LNCAP (cell line): ENCODE results near the gene SLC17A6.

Source experiments
- TF ChIP-seq, protein P1 (sequence below): fragments of 450-650 bp; IDR thresholded peaks from 2 replicates; pipeline ENCODE4 v1.5.1; 2017; ENCODE audit warnings: mild to moderate bottlenecking

SLC17A6 gene

DNA sequence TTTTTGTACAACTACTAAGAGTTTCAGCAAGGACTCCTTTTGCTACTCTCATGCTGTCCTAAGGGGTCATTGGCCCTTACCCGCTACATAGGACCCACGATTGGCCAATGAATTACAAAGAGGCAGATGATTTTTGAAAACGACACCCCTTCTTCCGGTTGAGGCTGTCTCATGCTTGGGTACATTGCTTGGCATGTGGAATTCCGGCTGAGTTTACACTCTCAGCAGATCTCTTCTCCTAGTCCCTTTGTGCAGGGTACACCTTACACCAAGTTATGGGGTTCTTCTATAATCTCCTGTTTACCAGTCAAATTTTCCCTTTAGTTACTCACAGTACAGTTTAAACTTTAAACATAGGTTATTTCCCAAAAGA, 52.1 kb downstream of the SLC17A6 start:
- TF ChIP-seq, protein P1, sequence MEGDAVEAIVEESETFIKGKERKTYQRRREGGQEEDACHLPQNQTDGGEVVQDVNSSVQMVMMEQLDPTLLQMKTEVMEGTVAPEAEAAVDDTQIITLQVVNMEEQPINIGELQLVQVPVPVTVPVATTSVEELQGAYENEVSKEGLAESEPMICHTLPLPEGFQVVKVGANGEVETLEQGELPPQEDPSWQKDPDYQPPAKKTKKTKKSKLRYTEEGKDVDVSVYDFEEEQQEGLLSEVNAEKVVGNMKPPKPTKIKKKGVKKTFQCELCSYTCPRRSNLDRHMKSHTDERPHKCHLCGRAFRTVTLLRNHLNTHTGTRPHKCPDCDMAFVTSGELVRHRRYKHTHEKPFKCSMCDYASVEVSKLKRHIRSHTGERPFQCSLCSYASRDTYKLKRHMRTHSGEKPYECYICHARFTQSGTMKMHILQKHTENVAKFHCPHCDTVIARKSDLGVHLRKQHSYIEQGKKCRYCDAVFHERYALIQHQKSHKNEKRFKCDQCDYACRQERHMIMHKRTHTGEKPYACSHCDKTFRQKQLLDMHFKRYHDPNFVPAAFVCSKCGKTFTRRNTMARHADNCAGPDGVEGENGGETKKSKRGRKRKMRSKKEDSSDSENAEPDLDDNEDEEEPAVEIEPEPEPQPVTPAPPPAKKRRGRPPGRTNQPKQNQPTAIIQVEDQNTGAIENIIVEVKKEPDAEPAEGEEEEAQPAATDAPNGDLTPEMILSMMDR, result no peak

DNA sequence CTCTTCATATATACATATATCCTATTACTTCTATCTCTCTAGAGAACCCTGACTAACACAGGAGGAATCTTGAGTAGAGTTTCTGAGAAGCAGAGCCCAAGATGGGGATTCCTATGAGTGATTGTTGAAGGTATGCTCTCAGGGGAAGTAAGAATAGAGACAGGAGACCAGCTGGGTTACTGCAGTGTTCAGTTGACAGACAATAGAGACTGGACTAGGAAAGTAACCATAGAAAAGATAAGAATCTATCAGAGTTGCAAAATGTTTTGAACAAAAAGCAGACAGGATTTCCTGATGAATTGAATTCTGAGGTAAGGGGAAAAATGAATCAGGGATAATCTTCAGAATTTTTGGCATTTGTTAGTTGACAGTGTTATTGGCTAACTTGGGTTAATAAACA, 54.4 kb downstream of the SLC17A6 start:
- TF ChIP-seq, protein P1, result no peak

DNA sequence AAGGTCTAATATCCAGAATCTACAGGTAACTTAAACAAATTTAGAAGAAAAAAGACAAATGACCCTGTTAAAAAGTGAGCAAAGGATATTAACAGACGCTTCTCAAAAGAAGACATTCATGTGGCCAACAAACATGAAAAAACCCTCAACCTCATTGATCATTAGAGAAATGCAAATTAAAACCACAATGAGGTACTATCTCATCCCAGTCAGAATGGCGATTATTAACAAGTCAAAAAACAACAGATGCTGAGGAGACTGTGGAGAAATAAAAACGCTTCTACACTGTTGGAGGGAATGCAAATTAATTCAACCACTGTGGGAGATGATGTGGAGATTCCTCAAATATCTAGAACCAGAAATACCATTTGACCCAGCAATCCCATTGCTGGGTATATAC, 67.2 kb downstream of the SLC17A6 start:
- TF ChIP-seq, protein P1, result no peak

DNA sequence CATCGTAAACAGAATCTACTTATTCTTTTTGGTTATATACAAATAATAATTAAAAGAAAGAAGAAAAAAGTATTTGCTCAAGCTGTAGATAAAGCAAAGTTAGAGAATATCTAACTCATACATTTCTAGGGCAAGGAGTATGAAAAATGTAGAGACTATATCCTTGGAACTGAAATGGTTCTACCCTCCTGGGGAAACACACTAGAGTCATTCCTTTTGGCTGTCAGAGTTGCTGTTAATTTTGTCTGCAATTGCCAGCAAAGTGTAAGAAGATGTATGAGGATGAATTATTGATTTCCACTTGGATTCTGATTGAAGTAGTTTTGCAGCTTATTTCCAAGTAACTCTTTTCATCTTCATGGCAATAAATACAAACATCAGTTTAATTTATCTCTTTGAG, 69.1 kb downstream of the SLC17A6 start:
- TF ChIP-seq, protein P1, result no peak

DNA sequence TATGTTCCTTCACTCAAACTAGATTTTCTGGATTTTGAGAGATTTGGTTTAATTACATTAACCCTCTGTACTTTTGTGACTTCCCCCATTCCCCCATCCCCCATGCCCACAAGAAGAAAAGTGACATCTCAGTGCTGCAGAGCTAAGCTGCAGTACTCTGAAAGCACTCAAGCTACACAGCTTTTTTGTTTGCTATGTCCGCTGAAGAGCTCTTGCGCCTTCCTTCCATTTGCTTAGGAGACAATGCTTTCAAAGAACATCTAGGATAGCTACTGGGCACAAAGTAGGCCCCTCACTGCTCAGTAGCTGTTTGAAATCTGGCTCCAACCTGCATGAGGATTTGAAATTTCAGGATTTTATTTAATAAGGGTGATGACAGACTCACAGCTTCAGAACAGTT, 69.7 kb downstream of the SLC17A6 start:
- TF ChIP-seq, protein P1, result no peak

DNA sequence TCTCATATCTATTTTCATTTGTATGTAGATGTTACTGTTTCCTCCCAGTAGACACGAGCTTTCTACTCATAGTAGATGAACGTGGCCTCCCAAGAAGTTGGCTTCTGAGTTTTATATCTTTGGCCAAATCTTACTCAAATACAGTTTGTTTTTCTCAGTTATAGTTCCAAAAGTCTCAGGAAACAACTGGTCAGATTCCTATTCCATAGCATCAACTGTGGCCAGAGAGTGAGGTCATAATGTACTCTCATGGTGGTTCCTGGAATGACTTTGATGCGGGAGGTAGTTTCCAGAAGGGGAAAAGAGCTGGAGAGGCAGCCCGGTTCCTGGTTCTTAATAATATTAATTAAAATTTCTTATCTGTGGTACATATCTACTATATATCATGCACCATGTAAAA, 77.3 kb downstream of the SLC17A6 start:
- TF ChIP-seq, protein P1, result no peak

DNA sequence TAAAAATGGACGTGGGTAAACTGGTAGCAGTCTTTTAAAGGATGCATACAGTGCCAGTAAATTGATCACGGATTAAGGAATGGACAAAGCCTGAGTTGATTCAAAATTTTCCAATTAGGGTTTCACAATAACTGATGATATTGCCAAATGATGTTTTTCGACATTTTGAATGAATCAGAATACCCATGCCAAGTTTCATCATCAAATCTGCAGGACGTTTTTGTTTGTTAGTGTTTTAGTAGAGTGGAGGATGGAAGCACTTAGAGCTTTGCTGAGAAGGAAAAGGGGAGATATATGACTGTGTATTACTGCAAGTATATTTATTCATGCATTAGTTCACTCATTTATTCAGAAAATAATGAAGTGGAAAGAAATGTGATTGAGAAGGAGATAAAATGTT, 78.3 kb downstream of the SLC17A6 start:
- TF ChIP-seq, protein P1, result no peak

DNA sequence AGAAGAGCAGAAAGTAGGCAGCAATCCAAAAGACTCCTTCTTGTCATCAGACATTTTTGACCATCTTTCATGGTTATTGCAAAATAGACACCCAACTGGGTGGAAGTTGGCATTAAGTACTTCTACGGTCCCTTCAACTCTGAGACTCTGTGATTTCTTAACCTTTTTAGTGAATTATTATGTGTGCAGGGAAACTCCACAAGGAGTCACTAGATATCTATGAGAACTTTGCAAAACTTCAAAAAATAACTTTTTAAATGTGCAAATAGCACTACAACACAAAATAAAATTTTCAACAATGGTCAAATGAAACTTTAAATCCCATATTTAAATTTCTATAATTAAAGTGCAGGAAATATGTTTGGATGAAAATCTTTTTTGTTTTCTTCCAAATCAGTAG, 88.7 kb downstream of the SLC17A6 start:
- TF ChIP-seq, protein P1, result 0 out of 2 replicates have a peak, but pooled peaks have one; percentile 23
